Fibroblast of skin of right quadriceps (primary cell): ENCODE results near the gene ALK.

Experiments
- DNase-seq: peaks from one replicate; pipeline ENCODE4 v3.0.0-alpha.2; 2013

Gene ALK

GRCh38 chr2:29349316-29350030 is 571.9 kb downstream of the ALK start:
- DNase-seq, result no peak

GRCh38 chr2:29347774-29348461 is 573.5 kb downstream of the ALK start:
- no peak for DNase-seq

GRCh38 chr2:29345236-29345635 is 576.1 kb downstream of the ALK start:
- DNase-seq, result no peak

- DNase-seq, result no peak
Observed at GRCh38 chr2:29343830-29344229, 577.6 kb downstream of the ALK start.

- DNase-seq, result peak; percentile 48
Observed at GRCh38 chr2:29336341-29337241, 584.8 kb downstream of the ALK start.

GRCh38 chr2:29335396-29335795 is 586.0 kb downstream of the ALK start:
- peak; percentile 51 for DNase-seq

- peak; percentile 42 for DNase-seq
Observed at GRCh38 chr2:29334706-29335105, 586.7 kb downstream of the ALK start.

- DNase-seq, result no peak
Observed at GRCh38 chr2:29332540-29332939, 588.8 kb downstream of the ALK start.

GRCh38 chr2:29329899-29330298 is 591.5 kb downstream of the ALK start:
- no peak for DNase-seq

- peak; percentile 25 for DNase-seq
Observed at GRCh38 chr2:29326926-29327325, 594.5 kb downstream of the ALK start.

- no peak for DNase-seq
Observed at GRCh38 chr2:29325544-29325943, 595.8 kb downstream of the ALK start.

- DNase-seq, result peak; percentile 53
Observed at GRCh38 chr2:29323961-29324360, 597.4 kb downstream of the ALK start.

GRCh38 chr2:29323301-29323700 is 598.1 kb downstream of the ALK start:
- no peak for DNase-seq

GRCh38 chr2:29322011-29322410 is 599.4 kb downstream of the ALK start:
- peak; percentile 91 for DNase-seq

- DNase-seq, result no peak
Observed at GRCh38 chr2:29317801-29318485, 603.4 kb downstream of the ALK start.

- peak; percentile 62 for DNase-seq
Observed at GRCh38 chr2:29317077-29317517, 604.3 kb downstream of the ALK start.

GRCh38 chr2:29314816-29315571 is 606.4 kb downstream of the ALK start:
- peak; percentile 55 for DNase-seq

- no peak for DNase-seq
Observed at GRCh38 chr2:29311458-29311857, 609.9 kb downstream of the ALK start.

- DNase-seq, result no peak
Observed at GRCh38 chr2:29310650-29311348, 610.6 kb downstream of the ALK start.

GRCh38 chr2:29309090-29310029 is 612.0 kb downstream of the ALK start:
- peak; percentile 64 for DNase-seq
